Vagina (tissue), 2 donors: ENCODE data around the gene MICB.

Experiments
- POLR2AphosphoS5 ChIP-seq, 2 donors: sonication (generic); formaldehyde crosslinking; IDR thresholded peaks; one replicate each; pipeline ENCODE4 v1.9.0; 2017; ENCODE audit warnings: antibody characterized with exemption in 2 of 2, mild to moderate bottlenecking in 2 of 2, low read depth in 1 of 2; ENCODE audit not compliant: insufficient read depth in 1 of 2
- TF ChIP-seq, protein P1 (sequence below), 3 experiments: fragments of 450-650 bp in 2 of 3; fragments of 200-600 bp in 1 of 3; sonication (generic) in 1 of 3; IDR thresholded peaks; one replicate each; pipeline ENCODE4 v1.5.1; 2017 to 2019; ENCODE audit warnings: antibody characterized with exemption in 3 of 3, mild to moderate bottlenecking in 2 of 3, moderate library complexity in 2 of 3

GRCh38 chr6:31471711-31472110 is 26.2 kb upstream of the MICB start:
- TF ChIP-seq, protein P1, sequence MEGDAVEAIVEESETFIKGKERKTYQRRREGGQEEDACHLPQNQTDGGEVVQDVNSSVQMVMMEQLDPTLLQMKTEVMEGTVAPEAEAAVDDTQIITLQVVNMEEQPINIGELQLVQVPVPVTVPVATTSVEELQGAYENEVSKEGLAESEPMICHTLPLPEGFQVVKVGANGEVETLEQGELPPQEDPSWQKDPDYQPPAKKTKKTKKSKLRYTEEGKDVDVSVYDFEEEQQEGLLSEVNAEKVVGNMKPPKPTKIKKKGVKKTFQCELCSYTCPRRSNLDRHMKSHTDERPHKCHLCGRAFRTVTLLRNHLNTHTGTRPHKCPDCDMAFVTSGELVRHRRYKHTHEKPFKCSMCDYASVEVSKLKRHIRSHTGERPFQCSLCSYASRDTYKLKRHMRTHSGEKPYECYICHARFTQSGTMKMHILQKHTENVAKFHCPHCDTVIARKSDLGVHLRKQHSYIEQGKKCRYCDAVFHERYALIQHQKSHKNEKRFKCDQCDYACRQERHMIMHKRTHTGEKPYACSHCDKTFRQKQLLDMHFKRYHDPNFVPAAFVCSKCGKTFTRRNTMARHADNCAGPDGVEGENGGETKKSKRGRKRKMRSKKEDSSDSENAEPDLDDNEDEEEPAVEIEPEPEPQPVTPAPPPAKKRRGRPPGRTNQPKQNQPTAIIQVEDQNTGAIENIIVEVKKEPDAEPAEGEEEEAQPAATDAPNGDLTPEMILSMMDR (IDR thresholded peaks at IDR 0.05): no peak
- no peak for TF ChIP-seq POLR2AphosphoS5 (IDR thresholded peaks at IDR 0.05; ENCODE audit: insufficient read depth in 1 of 2, low read depth in 1 of 2)
